Stimulated activated CD8-positive, alpha-beta memory T cell treated with anti-CD3 and anti-CD28 coated beads, Interleukin-4, amount 100 ng/mL, for 4 hours (primary cell): Measurements from ENCODE around the gene ARNT2.
"Not testable (repeated sequence)": the region's sequence is repeated elsewhere in the genome, so short reads cannot be mapped to it uniquely, and the experiment has no call there.

Experiments
- DNase-seq, 2 donors: peaks; one replicate each; pipeline ENCODE4 v3.0.0-alpha.2; 2020; ENCODE audit warnings: low read depth in 2 of 2, low spot score in 1 of 2

Gene ARNT2

GRCh38 chr15:80643431-80643951 is 239.3 kb downstream of the ARNT2 start:
- DNase-seq: no peak

DNA sequence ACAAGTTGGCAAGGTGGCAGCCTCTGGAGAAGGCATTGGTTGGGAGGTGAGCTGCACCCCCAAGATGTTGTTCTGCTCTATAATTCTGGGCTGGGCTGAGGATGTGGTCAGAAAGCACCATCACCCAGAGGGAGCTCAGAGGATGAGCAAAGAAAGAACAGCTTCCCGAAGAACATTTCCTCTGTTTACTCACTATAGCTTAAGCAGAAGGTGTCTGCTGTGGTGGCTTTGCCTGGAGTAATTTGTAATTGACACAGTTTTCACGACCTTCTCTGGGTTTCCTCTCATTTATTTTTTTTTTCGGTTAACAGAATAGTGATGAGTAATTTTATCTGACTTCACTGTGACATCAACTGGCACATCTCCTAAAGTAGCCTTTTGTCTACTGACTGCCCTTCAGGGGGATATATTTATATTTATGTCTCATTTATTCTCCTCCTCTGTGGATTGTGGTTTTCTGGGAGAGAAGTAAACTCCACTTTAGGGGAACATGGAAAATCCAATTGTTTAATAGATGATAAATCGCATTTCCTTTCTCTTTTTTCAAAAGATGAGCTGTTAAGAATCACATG is 241.4 kb downstream of the ARNT2 start:
- no peak for DNase-seq

DNA sequence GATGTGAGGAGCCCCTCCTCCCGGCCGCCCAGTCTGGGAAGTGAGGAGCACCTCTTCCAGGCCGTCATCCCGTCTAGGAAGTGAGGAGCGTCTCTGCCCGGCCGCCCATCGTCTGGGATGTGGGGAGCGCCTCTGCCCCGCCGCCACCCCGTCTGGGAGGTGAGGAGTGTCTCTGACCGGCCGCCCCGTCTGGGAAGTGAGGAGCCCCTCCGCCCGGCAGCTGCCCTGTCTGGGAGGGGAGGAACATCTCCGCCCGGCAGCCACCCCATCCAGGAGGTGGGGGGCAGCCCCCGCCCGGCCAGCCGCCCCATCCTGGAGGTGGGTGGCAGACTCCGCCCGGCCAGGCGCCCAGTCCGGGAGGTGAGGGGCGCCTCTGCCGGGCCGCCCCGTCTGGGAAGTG is 243.2 kb downstream of the ARNT2 start:
- not testable (repeated sequence) for DNase-seq
